NCI-H2081 (cell line): Measurements from ENCODE around the gene CFAP410.

ENCODE experiments used
- DNase-seq, 2 experiments: peaks; one replicate each; lab custom pipeline; 2025; lab: John Stamatoyannopoulos, UW

Gene CFAP410

GRCh38 chr21:44338971-44339910 is at the start of gene CFAP410:
Gene CFAP410, minus strand, starts transcription at chr21:44339390. Its CDS starts 196 bp downstream, at chr21:44339194.
- peak; percentile 85 to 91 for DNase-seq

- no peak for DNase-seq
Measured at GRCh38 chr21:44384968-44385367, 45.8 kb upstream of the CFAP410 start.

GRCh38 chr21:44383216-44383615 is 44.0 kb upstream of the CFAP410 start:
- no peak for DNase-seq

GRCh38 chr21:44382536-44382935 is 43.3 kb upstream of the CFAP410 start:
- no peak for DNase-seq

- DNase-seq, result no peak
Measured at GRCh38 chr21:44381874-44382273, 42.7 kb upstream of the CFAP410 start.

GRCh38 chr21:44380876-44381275 is 41.7 kb upstream of the CFAP410 start:
- no peak for DNase-seq

DNA sequence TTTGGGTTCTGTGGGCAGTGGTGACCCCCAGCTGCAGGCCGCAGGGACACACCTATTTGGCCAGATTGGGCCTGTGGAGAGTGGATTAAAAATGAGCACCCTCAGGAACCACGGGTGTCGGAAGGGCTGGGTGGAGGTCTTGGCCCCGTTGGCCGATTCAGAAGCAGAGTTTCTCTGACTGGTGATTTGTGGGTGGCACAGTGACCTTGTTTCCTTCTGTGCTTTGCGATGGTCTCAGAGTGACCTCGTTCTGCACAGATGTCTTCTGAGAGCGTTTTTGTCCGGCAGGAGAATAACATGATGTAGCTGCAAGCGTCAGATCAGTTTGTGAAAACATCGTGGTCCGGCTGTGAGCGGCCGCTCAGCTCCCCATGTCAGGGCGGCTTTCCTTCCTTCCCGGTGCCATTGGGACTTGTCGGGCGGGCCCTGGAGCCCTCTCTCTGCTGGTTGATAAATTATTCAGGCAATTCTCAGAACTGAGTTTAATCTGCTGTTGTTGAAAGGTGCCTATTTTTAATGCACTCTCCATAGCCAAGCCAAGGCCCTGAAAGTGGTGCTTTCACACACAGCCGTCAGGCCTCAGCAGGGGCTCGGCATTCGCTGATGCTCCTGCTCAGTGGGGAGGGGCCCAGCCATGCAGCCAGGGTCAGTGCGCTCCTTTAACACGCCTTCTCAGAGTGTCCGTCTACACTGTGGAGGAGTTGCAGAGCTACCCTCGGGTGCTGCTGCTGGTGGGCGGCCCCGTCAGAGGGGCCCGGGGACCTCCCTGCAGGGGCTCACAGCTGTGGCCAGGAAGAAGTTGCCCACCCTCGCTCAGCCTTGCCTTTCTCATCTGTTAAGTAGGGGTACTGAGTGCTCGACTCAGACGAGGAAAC is 41.0 kb upstream of the CFAP410 start:
- DNase-seq, result no peak

GRCh38 chr21:44379515-44379848 is 40.3 kb upstream of the CFAP410 start:
- DNase-seq, result no peak

DNA sequence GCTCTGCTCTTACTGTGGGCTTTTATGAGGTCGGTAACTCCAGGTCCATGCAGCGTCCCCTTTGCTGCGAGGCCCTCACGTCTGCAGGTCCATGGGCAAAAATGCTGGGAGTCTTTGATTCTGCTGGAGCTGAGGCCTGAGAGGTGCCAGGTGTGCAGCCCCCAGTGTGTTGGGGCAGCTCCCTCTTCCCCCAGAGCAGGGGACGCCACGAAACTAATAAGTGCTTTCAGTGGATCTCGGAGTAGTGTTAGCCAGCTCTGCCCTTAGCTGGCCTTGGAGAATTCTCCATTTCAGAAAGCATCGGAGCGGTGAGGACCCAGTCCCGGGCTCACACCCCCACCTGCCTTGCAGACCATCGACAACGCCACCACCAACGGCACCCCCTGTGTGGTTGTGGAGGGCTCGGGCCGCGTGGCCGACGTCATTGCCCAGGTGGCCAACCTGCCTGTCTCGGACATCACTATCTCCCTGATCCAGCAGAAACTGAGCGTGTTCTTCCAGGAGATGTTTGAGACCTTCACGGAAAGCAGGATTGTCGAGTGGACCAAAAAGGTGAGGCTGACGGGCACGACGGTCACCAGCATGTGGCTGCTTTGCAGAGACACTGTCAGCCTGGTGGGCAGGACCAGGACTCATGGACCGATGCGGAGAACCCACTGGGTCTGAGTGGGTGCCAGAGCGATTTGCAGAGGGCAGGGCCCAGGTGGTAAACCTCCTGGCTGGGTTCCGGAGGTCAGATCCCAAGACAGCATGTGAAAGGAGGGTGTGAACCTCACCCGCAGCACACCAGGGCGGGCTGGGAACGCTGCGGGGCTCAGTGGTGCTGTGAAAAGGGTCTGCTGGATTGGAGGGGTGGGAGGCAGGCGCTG is 39.7 kb upstream of the CFAP410 start:
- DNase-seq, result no peak

GRCh38 chr21:44377922-44378645 is 38.9 kb upstream of the CFAP410 start:
- DNase-seq, result no peak

- no peak for DNase-seq
Measured at GRCh38 chr21:44377201-44377921, 38.2 kb upstream of the CFAP410 start.

GRCh38 chr21:44376606-44377005 is 37.4 kb upstream of the CFAP410 start:
- no peak for DNase-seq

DNA sequence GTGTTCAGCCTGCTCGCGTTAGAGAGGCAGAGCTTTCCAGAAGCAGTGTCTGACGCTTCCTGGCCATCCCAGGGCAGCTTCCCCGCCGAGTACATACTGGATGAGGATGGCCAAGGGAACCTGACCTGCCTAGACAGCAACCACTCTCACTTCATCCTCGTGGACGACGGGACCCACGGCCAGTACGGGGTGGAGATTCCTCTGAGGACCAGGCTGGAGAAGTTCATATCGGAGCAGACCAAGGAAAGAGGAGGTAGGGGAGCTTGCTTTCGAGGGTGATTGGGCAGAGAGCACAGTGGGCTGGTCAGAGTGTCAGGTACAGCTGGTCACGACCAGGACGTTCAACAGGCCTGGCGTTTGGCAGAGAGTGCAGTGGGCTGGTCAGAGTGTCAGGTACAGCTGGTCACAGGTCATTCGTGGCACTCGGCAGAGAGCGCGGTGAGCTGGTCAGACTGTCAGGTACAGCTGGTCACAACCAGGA is 36.6 kb upstream of the CFAP410 start:
- no peak for DNase-seq

GRCh38 chr21:44375281-44375651 is 36.1 kb upstream of the CFAP410 start:
- DNase-seq, result no peak

DNA sequence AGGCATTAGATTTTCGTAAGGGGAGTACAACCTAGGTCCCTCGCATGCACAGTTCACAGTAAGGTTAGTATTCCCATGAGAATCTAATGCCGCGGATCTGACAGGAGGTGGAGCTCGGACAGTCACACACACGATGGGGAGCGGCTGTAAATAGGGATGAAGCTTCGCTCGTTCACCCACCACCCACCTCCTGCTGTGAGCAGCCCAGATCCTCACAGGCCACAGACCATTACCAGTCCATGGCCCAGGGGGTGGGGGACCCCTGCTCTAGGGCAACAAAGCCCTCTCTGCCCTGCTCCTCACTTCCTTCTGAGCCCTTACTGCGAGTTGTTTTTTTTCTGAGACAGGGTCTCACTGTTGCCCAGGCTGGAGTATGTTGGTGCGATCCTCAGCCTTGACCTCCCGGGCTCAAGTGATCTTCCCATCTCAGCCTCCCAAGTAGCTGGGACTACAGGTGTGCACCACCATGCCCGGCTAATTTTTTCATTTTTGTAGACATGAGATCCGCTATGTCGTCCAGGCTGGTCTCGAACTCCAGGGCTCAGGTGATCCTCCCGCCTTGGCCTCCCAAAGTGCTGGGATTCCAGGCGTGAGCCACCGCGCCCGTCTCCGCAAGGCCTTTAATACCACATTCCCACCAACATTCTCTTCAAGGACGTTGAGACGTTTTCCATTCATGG is 35.6 kb upstream of the CFAP410 start:
- DNase-seq, result no peak

DNA sequence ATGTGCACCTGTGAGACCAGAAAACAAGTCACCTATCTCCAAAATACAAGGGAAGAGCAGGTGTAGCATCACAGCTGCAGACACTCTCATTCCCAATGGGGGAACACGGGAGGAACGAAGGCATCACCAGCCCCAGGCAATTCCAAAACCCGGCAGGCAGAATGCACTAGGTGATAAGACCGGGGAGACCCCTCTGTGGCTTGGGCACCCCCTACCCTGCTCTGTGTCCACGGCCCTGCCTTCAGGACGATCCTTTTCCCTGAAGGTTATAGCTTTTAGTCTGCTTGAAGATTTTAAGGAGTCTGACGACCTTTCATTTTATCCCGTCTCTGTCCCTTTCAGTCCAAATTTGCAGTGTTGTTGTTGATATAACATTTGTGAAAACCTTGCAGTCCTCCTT is 33.4 kb upstream of the CFAP410 start:
- no peak for DNase-seq

GRCh38 chr21:44371596-44371995 is 32.4 kb upstream of the CFAP410 start:
- no peak for DNase-seq

- DNase-seq, result no peak
Measured at GRCh38 chr21:44370786-44371410, 31.7 kb upstream of the CFAP410 start.

- DNase-seq, result no peak
Measured at GRCh38 chr21:44370027-44370735, 31.0 kb upstream of the CFAP410 start.
